ENCODE measurements around the gene LARGE1. TPM values are rescaled to one million over a fixed set of nuclear protein-coding genes. Genes with fewer than 3 reads are reported as not detected.
A peak's percentile ranks its signal among the peaks of the same experiment; 100 is the strongest.

The LARGE1 gene
- total and polyA plus RNA-seq, 5 donors, result 23.8 to 100.0 (median 73.1) TPM

DNA sequence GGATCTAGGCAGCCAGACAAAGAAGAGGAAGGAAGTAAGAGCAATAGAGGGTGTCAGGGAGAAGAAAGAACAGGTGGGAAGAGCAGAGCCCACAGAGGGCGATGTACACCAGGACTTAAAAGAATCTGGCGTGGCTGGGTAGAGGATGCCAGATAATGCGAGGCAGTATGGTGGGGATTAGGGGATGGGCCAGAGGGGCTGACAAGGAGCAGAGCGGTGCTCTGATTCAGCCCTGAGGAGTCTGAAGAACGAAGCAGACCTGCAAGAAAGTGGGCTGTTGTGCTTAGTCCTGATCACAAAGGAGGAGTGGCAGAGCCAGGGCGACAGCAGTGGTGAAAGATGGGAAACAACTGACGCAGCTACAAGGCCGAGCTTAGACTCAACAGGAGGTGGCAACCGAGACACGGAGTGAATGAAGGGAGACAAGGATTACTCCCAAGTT is 163.7 kb downstream of the LARGE1 start:
- no peak overlapping the region for H3K27ac ChIP-seq (ENCODE audit: low read length)

DNA sequence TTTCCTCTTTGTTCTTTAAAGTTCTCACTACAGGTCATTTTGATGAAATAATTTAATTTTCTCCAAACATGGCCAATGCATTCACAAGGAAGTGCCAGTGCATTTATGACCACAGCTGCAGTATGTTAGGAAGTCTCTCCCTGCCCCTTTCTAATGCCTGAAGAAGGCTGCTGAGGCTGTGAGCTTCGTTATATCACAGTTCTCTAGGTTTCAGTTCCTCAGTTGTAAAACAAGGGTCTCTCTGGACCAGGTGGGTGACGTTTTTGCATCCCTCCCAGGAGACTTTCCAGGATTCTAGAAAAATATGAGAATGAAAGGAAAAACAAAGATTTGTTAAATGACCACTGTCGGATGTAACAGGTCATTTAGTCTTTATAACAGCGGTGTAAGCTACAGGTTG is 171.6 kb downstream of the LARGE1 start:
- WGBS, result 92% methylated on average over 4 of the region's 4 CpGs
- Histone ChIP-seq H3K4me1 (ENCODE audit: control insufficient read depth, insufficient read depth, low read length) (no peaks in the 10 kb centered on the region), H3K9me3 (ENCODE audit: control insufficient read depth, low read length) (no peaks in the 10 kb centered on the region), H3K27ac (ENCODE audit: low read length) (no peak overlapping the region), H3K4me3 (ENCODE audit: low read length) (no peak overlapping the region), H3K27me3 (ENCODE audit: control insufficient read depth, insufficient read depth) (no peaks in the 10 kb centered on the region)
- intact Hi-C loops (cut with DNase I), result no loop called here
- DNase-seq, result no peak
- ATAC-seq, result no peak

More for the DNA sequence above, 163.7 kb downstream of the LARGE1 start:
- Histone ChIP-seq H3K9me3 (ENCODE audit: control insufficient read depth, low read length) (no peaks in the 10 kb centered on the region), H3K27me3 (ENCODE audit: control insufficient read depth, insufficient read depth) (no peaks in the 10 kb centered on the region), H3K4me3 (ENCODE audit: low read length) (no peak overlapping the region), H3K4me1 (ENCODE audit: control insufficient read depth, insufficient read depth, low read length) (no peaks in the 10 kb centered on the region)
- ATAC-seq (peak in 1 of 2 donors; percentile 17), DNase-seq (no peak)
- intact Hi-C loops (cut with DNase I), result no loop called here
- 80% methylated on average over 10 of the region's 10 CpGs for WGBS

DNA sequence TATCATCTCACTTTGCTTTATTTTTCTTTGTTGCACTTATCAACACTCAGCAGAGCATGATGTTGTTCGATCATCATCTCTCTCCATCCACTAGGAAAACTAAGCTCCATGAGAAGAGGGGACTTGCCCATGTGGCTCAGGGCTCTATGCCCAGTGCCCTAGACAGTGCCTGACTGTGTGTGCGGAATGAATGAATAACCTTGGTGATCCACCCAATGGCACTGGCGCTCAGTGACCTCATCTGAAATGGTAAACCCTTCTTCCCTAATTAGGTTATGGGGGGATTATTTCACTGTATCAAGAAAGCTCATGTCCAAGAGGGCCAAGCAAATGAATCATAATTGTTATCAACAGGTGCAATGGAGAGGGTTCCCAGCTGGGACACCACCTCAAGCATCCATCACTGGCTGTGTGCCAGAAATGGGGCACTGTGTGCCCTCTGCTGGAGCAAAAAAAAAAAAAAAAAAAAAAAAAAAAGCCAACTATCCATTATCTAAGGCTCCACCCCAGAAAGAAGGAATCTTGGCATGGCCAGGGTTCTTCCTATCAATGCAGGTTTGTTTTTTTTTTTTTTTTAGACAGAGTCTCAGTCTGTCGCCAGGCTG is 172.6 kb downstream of the LARGE1 start:
- Histone ChIP-seq H3K9me3 (ENCODE audit: control insufficient read depth, low read length) (no peaks in the 10 kb centered on the region), H3K4me3 (ENCODE audit: low read length) (no peak overlapping the region), H3K27ac (ENCODE audit: low read length) (no peak overlapping the region), H3K27me3 (ENCODE audit: control insufficient read depth, insufficient read depth) (no peaks in the 10 kb centered on the region), H3K4me1 (ENCODE audit: control insufficient read depth, insufficient read depth, low read length) (no peaks in the 10 kb centered on the region)
- 91% methylated on average over 4 of the region's 4 CpGs for WGBS
- ATAC-seq, result no peak
- intact Hi-C loops (cut with DNase I), result no loop called here
- no peak for DNase-seq

DNA sequence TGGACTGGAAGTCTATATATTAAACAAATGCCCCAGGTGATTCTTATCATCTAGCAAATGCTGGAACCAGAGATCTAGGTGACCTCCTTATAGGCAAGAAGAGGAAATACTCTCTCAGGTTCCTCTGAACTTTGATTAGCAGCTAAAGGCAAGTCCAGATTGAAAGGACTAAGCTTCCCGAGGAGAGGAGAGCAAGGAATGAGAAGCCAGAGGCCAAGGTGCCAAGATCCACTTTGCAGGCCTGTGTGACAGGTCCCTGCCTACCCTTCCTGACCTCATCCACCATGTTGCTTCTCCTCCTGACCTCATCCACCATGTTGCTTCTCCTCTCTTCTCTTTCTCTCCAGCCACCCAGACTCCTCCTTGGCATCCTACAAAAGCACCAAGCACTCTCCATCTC is 173.2 kb downstream of the LARGE1 start:
- H3K27ac ChIP-seq (ENCODE audit: low read length), result no peak overlapping the region
- intact Hi-C loops (cut with DNase I), result no loop called here
- ATAC-seq (no peak), DNase-seq (no peak)
- 74% methylated on average over 1 of the region's 1 CpG for WGBS
- H3K27me3 ChIP-seq (ENCODE audit: control insufficient read depth, insufficient read depth), result no peaks in the 10 kb centered on the region
- no peaks in the 10 kb centered on the region for H3K9me3 ChIP-seq (ENCODE audit: control insufficient read depth, low read length)
- no peaks in the 10 kb centered on the region for H3K4me1 ChIP-seq (ENCODE audit: control insufficient read depth, insufficient read depth, low read length)
- no peak overlapping the region for H3K4me3 ChIP-seq (ENCODE audit: low read length)

DNA sequence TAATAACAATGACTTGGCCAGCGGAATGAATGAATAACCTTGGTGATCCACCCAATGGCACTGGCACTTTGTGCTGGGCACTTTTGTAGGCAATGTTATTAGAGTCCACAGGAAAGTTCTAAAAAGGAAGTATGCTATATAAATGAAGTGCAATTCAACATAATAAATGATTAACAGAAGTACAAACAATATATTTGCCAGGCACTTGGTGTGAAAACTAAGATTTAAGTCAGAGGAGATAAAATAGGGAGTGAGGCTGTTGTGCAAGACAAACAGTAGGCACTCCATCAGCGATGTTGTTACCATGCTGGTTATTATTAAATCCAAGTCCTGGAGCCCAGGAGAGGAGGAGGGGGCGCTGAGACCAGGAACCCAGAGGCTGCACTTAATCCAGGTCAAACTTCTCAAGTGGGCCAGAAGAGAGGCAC is 173.8 kb downstream of the LARGE1 start:
- no peaks in the 10 kb centered on the region for H3K4me1 ChIP-seq (ENCODE audit: control insufficient read depth, insufficient read depth, low read length)
- no peaks in the 10 kb centered on the region for H3K27me3 ChIP-seq (ENCODE audit: control insufficient read depth, insufficient read depth)
- WGBS, result 95% methylated on average over 3 of the region's 3 CpGs
- H3K4me3 ChIP-seq (ENCODE audit: low read length), result no peak overlapping the region
- no peaks in the 10 kb centered on the region for H3K9me3 ChIP-seq (ENCODE audit: control insufficient read depth, low read length)
- DNase-seq, result no peak
- ATAC-seq, result no peak
- intact Hi-C loops (cut with DNase I), result no loop called here
- no peak overlapping the region for H3K27ac ChIP-seq (ENCODE audit: low read length)

DNA sequence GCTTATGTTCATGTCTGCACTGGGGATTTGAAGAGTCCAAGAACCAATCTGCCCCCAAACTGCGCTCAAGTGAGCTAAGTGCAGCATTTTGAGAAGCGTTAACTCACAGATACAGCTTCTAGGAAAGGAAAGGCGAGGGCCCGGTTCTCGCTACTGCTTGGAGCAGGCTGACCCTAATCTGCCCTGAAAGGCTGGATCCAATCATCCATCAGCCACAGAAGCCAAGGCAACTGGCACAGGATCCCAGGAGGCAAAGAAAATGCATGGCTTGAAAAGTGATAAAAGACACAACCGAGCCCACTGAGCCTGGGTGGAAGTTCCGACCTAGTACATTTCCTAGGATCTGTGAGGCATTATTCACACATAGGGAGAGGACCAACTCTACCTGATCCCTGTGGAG is 174.8 kb downstream of the LARGE1 start:
- H3K27me3 ChIP-seq (ENCODE audit: control insufficient read depth, insufficient read depth), result no peaks in the 10 kb centered on the region
- WGBS, result 73% methylated on average over 7 of the region's 7 CpGs
- DNase-seq (no peak), ATAC-seq (no peak)
- H3K9me3 ChIP-seq (ENCODE audit: control insufficient read depth, low read length), result no peaks in the 10 kb centered on the region
- H3K4me3 ChIP-seq (ENCODE audit: low read length), result no peak overlapping the region
- H3K4me1 ChIP-seq (ENCODE audit: control insufficient read depth, insufficient read depth, low read length), result no peaks in the 10 kb centered on the region
- H3K27ac ChIP-seq (ENCODE audit: low read length), result no peak overlapping the region
- intact Hi-C loops (cut with DNase I), result no loop called here

DNA sequence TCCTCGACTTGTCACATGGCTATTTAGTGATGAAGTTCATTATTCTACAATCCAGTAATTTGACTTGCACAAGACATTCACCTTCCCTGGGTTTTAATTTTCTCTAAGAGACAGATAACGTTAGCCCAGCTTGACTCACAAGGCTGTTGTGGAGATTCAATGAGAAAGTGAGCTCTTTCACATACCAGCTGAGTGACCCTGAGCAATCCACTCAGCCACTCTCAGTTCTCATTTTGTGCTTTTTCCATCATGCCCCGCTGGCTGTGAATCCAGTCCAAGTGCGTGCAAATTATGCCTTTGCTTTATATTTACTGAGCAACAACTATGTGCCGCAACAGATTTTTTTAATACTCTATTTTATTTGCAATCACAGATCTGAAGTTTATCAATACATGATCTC is 176.5 kb downstream of the LARGE1 start:
- Histone ChIP-seq H3K27ac (ENCODE audit: low read length) (no peak overlapping the region), H3K27me3 (ENCODE audit: control insufficient read depth, insufficient read depth) (no peaks in the 10 kb centered on the region), H3K9me3 (ENCODE audit: control insufficient read depth, low read length) (no peaks in the 10 kb centered on the region), H3K4me3 (ENCODE audit: low read length) (no peak overlapping the region), H3K4me1 (ENCODE audit: control insufficient read depth, insufficient read depth, low read length) (no peaks in the 10 kb centered on the region)
- 98% methylated on average over 5 of the region's 5 CpGs for WGBS
- no peak for ATAC-seq
- intact Hi-C loops (cut with DNase I), result no loop called here
- DNase-seq, result no peak

DNA sequence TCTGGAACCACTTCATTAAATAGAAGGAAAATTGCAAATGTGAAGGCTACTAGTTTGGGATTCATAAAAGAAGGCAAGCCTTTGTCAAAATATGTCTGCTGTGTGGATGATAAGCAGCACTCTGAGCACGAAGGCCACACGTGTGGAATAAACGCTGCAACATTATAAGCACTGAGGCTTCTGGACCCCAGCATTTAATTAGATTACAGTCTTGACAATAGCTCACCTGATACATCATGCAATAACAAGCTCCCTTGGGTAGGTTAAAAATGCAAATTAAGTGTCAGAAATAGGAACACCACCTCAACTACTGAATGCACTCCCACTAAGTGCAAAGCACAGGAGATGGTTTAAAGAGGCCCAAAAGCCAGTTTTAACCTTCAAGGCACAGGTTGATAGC is 179.3 kb downstream of the LARGE1 start:
- no peak for DNase-seq
- H3K27me3 ChIP-seq (ENCODE audit: control insufficient read depth, insufficient read depth), result no peaks in the 10 kb centered on the region
- H3K4me3 ChIP-seq (ENCODE audit: low read length), result no peak overlapping the region
- H3K27ac ChIP-seq (ENCODE audit: low read length), result no peak overlapping the region
- no peak for ATAC-seq
- WGBS, result 93% methylated on average over 3 of the region's 3 CpGs
- intact Hi-C loops (cut with DNase I), result no loop called here
- no peaks in the 10 kb centered on the region for H3K9me3 ChIP-seq (ENCODE audit: control insufficient read depth, low read length)
- H3K4me1 ChIP-seq (ENCODE audit: control insufficient read depth, insufficient read depth, low read length), result no peaks in the 10 kb centered on the region

DNA sequence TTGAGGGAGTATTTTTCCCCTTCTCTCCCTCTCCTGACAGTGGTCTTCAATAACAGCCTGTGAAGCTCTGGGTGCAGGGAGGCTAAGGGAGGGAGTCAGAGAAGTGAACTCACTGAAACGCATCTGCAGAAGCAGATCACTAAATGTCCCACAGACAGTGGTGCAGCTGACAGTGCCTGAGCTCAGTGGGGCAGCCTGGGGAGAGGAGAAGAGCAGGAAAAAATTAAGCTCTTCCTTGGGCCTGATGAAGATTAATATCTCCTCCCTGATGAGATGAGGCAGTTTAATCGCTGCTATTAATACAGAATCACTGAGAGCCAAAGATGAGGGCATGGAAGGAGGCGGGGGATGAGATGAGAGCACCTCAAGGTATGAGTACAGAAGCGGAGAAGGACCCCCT is 180.8 kb downstream of the LARGE1 start:
- no peaks in the 10 kb centered on the region for H3K9me3 ChIP-seq (ENCODE audit: control insufficient read depth, low read length)
- DNase-seq, result no peak
- no peak overlapping the region for H3K27ac ChIP-seq (ENCODE audit: low read length)
- H3K4me3 ChIP-seq (ENCODE audit: low read length), result no peak overlapping the region
- 93% methylated on average over 4 of the region's 4 CpGs for WGBS
- intact Hi-C loops (cut with DNase I), result no loop called here
- no peaks in the 10 kb centered on the region for H3K27me3 ChIP-seq (ENCODE audit: control insufficient read depth, insufficient read depth)
- no peak for ATAC-seq
- no peaks in the 10 kb centered on the region for H3K4me1 ChIP-seq (ENCODE audit: control insufficient read depth, insufficient read depth, low read length)

DNA sequence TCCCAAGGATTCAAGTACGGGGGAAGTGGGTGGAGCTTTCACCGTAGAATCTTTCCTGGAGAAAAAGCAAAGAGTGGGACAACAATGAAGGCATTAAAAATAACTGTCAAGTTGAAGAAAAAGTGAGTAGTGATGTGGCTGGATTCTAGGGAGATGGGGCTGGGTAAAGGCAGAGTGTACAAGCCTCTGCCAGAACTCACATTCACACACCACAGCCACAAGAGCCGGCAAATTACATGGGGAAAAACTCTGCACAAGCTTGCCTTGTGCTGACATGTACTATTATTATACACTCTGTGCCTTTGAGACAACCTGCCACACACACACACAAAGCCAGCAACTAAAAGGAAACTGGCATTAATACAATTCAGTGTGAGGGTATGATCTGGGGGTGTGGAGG is 182.6 kb downstream of the LARGE1 start:
- Histone ChIP-seq H3K9me3 (ENCODE audit: control insufficient read depth, low read length) (no peaks in the 10 kb centered on the region), H3K4me1 (ENCODE audit: control insufficient read depth, insufficient read depth, low read length) (no peaks in the 10 kb centered on the region), H3K27me3 (ENCODE audit: control insufficient read depth, insufficient read depth) (no peaks in the 10 kb centered on the region), H3K4me3 (ENCODE audit: low read length) (no peak overlapping the region), H3K27ac (ENCODE audit: low read length) (no peak overlapping the region)
- intact Hi-C loops (cut with DNase I), result no loop called here
- ATAC-seq (no peak), DNase-seq (no peak)
- 78% methylated on average over 3 of the region's 3 CpGs for WGBS

DNA sequence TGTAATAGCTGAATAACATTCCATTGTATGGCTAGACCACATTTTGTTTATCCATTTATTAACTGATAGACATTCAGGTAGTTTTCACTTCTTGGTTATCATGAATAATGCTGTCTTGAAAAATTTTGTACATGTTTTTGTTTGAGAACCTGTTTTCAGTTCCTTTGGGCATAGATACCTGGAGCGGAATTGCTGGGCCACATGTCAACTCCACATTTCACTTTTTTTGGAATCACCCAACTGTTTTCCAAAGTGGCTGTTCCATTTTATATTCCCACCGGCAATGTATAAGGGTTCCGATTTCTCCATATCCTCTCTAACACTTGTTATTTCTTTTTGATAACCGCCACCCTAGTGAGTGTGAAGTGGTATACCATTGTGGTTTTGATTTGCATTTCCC is 184.3 kb downstream of the LARGE1 start:
- ATAC-seq, result no peak
- no peaks in the 10 kb centered on the region for H3K27me3 ChIP-seq (ENCODE audit: control insufficient read depth, insufficient read depth)
- H3K27ac ChIP-seq (ENCODE audit: low read length), result no peak overlapping the region
- WGBS, result 98% methylated on average over 4 of the region's 4 CpGs
- H3K9me3 ChIP-seq (ENCODE audit: control insufficient read depth, low read length), result no peaks in the 10 kb centered on the region
- no peak overlapping the region for H3K4me3 ChIP-seq (ENCODE audit: low read length)
- intact Hi-C loops (cut with DNase I), result no loop called here
- H3K4me1 ChIP-seq (ENCODE audit: control insufficient read depth, insufficient read depth, low read length), result no peaks in the 10 kb centered on the region
- no peak for DNase-seq

DNA sequence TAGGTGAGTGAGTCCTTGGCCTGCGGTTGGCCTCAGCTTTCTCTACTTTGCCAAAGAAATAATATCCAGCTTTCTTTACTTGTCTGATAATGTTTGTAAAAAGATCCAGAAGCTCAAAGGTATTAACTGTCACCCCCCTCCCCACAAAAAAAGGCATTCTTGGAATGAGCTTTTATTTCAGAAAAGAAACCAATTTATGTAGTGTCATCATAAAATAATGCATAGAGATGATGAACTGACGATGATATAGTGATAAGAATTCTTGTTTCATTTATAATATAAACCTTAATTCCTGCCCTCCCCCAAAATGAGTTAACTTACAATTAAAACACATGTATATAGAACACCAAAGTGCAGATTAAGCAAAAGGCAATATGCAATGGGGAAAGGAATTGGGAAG is 191.4 kb downstream of the LARGE1 start:
- intact Hi-C loops (cut with DNase I), result no loop called here
- H3K4me1 ChIP-seq (ENCODE audit: control insufficient read depth, insufficient read depth, low read length), result peaks cover 15% of the 10 kb centered on the region

More for the DNA sequence above, 191.4 kb downstream of the LARGE1 start:
- DNase-seq, result no peak
- no peak for ATAC-seq
- WGBS, result 95% methylated on average over 2 of the region's 2 CpGs
- no peaks in the 10 kb centered on the region for H3K9me3 ChIP-seq (ENCODE audit: control insufficient read depth, low read length)
- H3K27me3 ChIP-seq (ENCODE audit: control insufficient read depth, insufficient read depth), result no peaks in the 10 kb centered on the region
- no peak overlapping the region for H3K4me3 ChIP-seq (ENCODE audit: low read length)
- H3K27ac ChIP-seq (ENCODE audit: low read length), result no peak overlapping the region

Data from right cardiac atrium (tissue), 5 donors.